ENCODE results near the gene GRIPAP1.

Gene GRIPAP1

DNA sequence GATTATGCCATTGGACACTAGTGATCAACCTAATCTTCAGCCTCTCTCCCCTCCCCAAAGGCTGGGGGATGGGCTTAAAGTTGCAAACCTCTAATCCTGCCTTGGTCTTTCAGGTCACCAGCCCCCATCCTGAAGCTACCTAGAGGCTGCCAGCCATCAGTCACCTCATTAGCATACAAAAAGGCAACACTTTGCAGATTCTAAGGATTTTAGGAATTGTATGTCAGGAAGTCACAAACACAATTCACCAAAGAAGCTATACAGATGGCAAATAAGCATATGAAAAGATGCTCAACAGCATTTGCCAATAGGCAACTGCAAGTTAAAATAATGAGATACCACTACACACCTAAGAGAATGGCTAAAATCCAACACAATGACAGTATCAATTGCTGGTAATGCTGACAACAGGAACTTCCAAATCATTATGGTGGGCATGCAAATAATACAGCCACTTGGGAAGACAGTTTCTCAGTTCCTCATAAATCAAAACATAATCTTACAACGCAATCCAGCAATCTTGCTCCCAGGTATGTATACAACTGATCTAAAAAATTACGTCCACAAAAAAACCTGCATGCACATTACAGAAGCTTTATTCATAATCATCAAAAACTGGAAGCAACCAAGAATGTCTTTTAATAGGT lies 74.2 kb downstream of the GRIPAP1 start:
- in situ Hi-C loops (cut with HindIII; ENCODE audit: low sequenced_read_pairs): no loop called here

GRCh38 chrX:48927123-48927522 lies 74.9 kb downstream of the GRIPAP1 start:
- in situ Hi-C loops (cut with HindIII; ENCODE audit: low sequenced_read_pairs): no loop called here

DNA sequence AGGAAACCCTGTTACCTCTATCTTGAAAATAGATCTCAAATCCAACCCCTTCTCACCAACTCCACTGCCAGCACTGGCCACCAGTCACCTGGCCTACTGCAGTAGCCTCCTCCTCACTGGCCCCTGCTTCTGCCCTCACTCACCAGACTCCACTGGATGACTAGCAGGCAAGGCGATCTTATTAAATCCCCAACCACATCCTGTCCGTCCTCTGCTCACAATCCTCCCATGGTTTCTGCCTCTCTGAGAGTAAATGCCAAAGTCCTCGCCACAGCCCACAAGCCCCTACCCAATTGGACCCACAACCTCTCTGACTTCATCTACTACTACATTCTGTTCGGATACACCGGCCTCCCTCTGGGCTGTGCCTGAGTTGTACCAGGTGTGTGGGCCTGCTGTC lies 77.8 kb downstream of the GRIPAP1 start:
- in situ Hi-C loops (cut with HindIII; ENCODE audit: low sequenced_read_pairs): no loop called here

- in situ Hi-C loops (cut with HindIII; ENCODE audit: low sequenced_read_pairs): no loop called here
Observed at GRCh38 chrX:48923771-48924170, 78.3 kb downstream of the GRIPAP1 start.
